Trophoblast cell (in vitro differentiated cells and primary cell): ENCODE results near the gene SYPL1.
A peak's percentile ranks its signal among the peaks of the same experiment; 100 is the strongest.

Source experiments
- DNase-seq, 2 donors: peaks; one replicate each; pipeline ENCODE4 v3.0.0-alpha.2; 2016
- H2AFZ ChIP-seq: 2 replicates; pipeline ENCODE4 v1.6.1; 2013; ENCODE audit warnings: low read length, moderate library complexity, mild to moderate bottlenecking; ENCODE audit not compliant: insufficient read depth, poor library complexity
- H2AK5ac ChIP-seq: 2 replicates; pipeline ENCODE4 v1.6.1; 2013; ENCODE audit warnings: mild to moderate bottlenecking, low read length
- H2BK120ac ChIP-seq: 2 replicates; pipeline ENCODE4 v1.6.1; 2013; ENCODE audit warnings: low read length, mild to moderate bottlenecking, moderate library complexity; ENCODE audit not compliant: insufficient read depth, poor library complexity
- H2BK12ac ChIP-seq: 2 replicates; pipeline ENCODE4 v1.6.1; 2013; ENCODE audit warnings: mild to moderate bottlenecking, low read length, moderate library complexity
- H2BK5ac ChIP-seq: 2 replicates; pipeline ENCODE4 v1.6.1; 2013; ENCODE audit warnings: low read length, low read depth, moderate library complexity, mild to moderate bottlenecking; ENCODE audit not compliant: poor library complexity
- H3K14ac ChIP-seq: 2 replicates; pipeline ENCODE4 v1.6.1; 2013; ENCODE audit warnings: mild to moderate bottlenecking, low read length
- H3K18ac ChIP-seq: 2 replicates; pipeline ENCODE4 v1.6.1; 2013; ENCODE audit warnings: mild to moderate bottlenecking, low read length
- H3K23ac ChIP-seq: 2 replicates; pipeline ENCODE4 v1.6.1; 2013; ENCODE audit warnings: low read length
- H3K27ac ChIP-seq: 2 replicates; pipeline ENCODE4 v1.5.1; 2013; ENCODE audit warnings: low read depth, mild to moderate bottlenecking, inconsistent platforms, low read length, moderate library complexity
- H3K27me3 ChIP-seq: 2 replicates; pipeline ENCODE4 v1.6.1; 2013; ENCODE audit warnings: inconsistent platforms, mild to moderate bottlenecking, low read length, moderate library complexity; ENCODE audit not compliant: insufficient read depth
- H3K36me3 ChIP-seq, 2 experiments: 1 replicate in 1 of 2; 2 replicates in 1 of 2; pipeline ENCODE4 v1.6.1; 2013; ENCODE audit warnings: low read length in 2 of 2, mild to moderate bottlenecking in 2 of 2, moderate library complexity in 1 of 2; ENCODE audit not compliant: insufficient read depth in 2 of 2, control insufficient read depth in 1 of 2
- H3K4ac ChIP-seq: 2 replicates; pipeline ENCODE4 v1.6.1; 2013; ENCODE audit warnings: low read depth, mild to moderate bottlenecking, low read length, moderate library complexity
- H3K4me1 ChIP-seq, 2 experiments: 1 replicate in 1 of 2; 2 replicates in 1 of 2; pipeline ENCODE4 v1.6.1; 2013; ENCODE audit warnings: low read length in 2 of 2, mild to moderate bottlenecking in 2 of 2, moderate library complexity in 1 of 2; ENCODE audit not compliant: insufficient read depth in 2 of 2, control insufficient read depth in 1 of 2
- H3K4me2 ChIP-seq: 2 replicates; pipeline ENCODE4 v1.6.1; 2013; ENCODE audit warnings: inconsistent platforms, mild to moderate bottlenecking, low read length, moderate library complexity
- H3K4me3 ChIP-seq: 2 replicates; pipeline ENCODE4 v1.5.1; 2013; ENCODE audit warnings: mild to moderate bottlenecking, low read depth, low read length, inconsistent platforms
- H3K79me1 ChIP-seq: one replicate; pipeline ENCODE4 v1.6.1; 2013; ENCODE audit warnings: low read length
- H3K79me2 ChIP-seq: 2 replicates; pipeline ENCODE4 v1.6.1; 2013; ENCODE audit warnings: low read length, mild to moderate bottlenecking; ENCODE audit not compliant: control insufficient read depth, insufficient read depth, poor library complexity
- H3K9ac ChIP-seq: 2 replicates; pipeline ENCODE4 v1.6.1; 2013; ENCODE audit warnings: mild to moderate bottlenecking, low read length
- H3K9me3 ChIP-seq: 2 replicates; pipeline ENCODE4 v1.6.1; 2013; ENCODE audit warnings: low read depth, mild to moderate bottlenecking, control low read depth, inconsistent platforms, low read length; ENCODE audit not compliant: insufficient read depth
- H4K12ac ChIP-seq: 2 replicates; pipeline ENCODE4 v1.6.1; 2013; ENCODE audit warnings: low read depth, mild to moderate bottlenecking, low read length, moderate library complexity
- H4K8ac ChIP-seq: 2 replicates; pipeline ENCODE4 v1.6.1; 2013; ENCODE audit warnings: low read depth, mild to moderate bottlenecking, low read length, moderate library complexity
- H4K91ac ChIP-seq: one replicate; pipeline ENCODE4 v1.6.1; 2013; ENCODE audit warnings: low read depth, mild to moderate bottlenecking, low read length, moderate library complexity
- WGBS: extraction: QIAGEN DNeasy Blood & Tissue Kit; methylation state at CpG from one replicate; pipeline ENCODE4 v1.1.7; 2013; ENCODE audit warnings: missing lambda C conversion rate; ENCODE audit not compliant: insufficient read length, insufficient coverage; ENCODE audit errors: extremely low coverage; 5-methylcytosine and 5-hydroxymethylcytosine counted together

The SYPL1 gene

GRCh38 chr7:106069471-106070200 lies 42.5 kb downstream of the SYPL1 start:
- Histone ChIP-seq H3K4me3 (no peak overlapping the region), H3K14ac (no peak overlapping the region), H3K4me1 (peaks cover 17 to 23% of the 10 kb centered on the region in 2 experiments), H2BK12ac (no peak overlapping the region), H3K4ac (no peak overlapping the region), H4K12ac (no peak overlapping the region), H3K79me2 (no peaks in the 10 kb centered on the region), H4K91ac (no peak overlapping the region), H2AK5ac (no peak overlapping the region), H3K9ac (no peak overlapping the region), H3K23ac (no peak overlapping the region), H2BK120ac (no peak overlapping the region), H2AFZ (no peak overlapping the region), H2BK5ac (no peak overlapping the region), H3K79me1 (no peaks in the 10 kb centered on the region), H3K27ac (no peak overlapping the region), H3K36me3 (no peaks in the 10 kb centered on the region), H3K18ac (no peak overlapping the region), H3K9me3 (no peaks in the 10 kb centered on the region), H3K27me3 (no peaks in the 10 kb centered on the region), H4K8ac (no peak overlapping the region), H3K4me2 (no peak overlapping the region)
- WGBS, result no CpG with 5 or more reads among the region's 9 CpGs
- DNase-seq, result no peak

GRCh38 chr7:106068986-106069385 lies 43.1 kb downstream of the SYPL1 start:
- no peak overlapping the region for H3K27ac ChIP-seq
- no peak overlapping the region for H4K8ac ChIP-seq
- H2BK5ac ChIP-seq, result no peak overlapping the region
- H3K27me3 ChIP-seq, result no peaks in the 10 kb centered on the region
- H3K79me2 ChIP-seq, result no peaks in the 10 kb centered on the region
- H3K36me3 ChIP-seq, result no peaks in the 10 kb centered on the region
- H2BK12ac ChIP-seq, result no peak overlapping the region
- H3K14ac ChIP-seq, result no peak overlapping the region
- no peak overlapping the region for H4K91ac ChIP-seq
- peaks cover 17 to 23% of the 10 kb centered on the region in 2 experiments for H3K4me1 ChIP-seq
- no peak overlapping the region for H3K4me3 ChIP-seq
- no peak overlapping the region for H2AFZ ChIP-seq
- H3K4ac ChIP-seq, result no peak overlapping the region
- H3K23ac ChIP-seq, result no peak overlapping the region
- H3K9me3 ChIP-seq, result no peaks in the 10 kb centered on the region
- no peaks in the 10 kb centered on the region for H3K79me1 ChIP-seq
- WGBS, result no CpG with 5 or more reads among the region's 3 CpGs
- H2AK5ac ChIP-seq, result no peak overlapping the region
- H3K4me2 ChIP-seq, result no peak overlapping the region
- H2BK120ac ChIP-seq, result no peak overlapping the region
- no peak overlapping the region for H3K9ac ChIP-seq
- H4K12ac ChIP-seq, result no peak overlapping the region
- H3K18ac ChIP-seq, result no peak overlapping the region
- DNase-seq, result peak; percentile 83 to 89

GRCh38 chr7:106068538-106068961 lies 43.6 kb downstream of the SYPL1 start:
- H2BK5ac ChIP-seq, result no peak overlapping the region
- H3K4ac ChIP-seq, result no peak overlapping the region
- H3K18ac ChIP-seq, result no peak overlapping the region
- H4K8ac ChIP-seq, result no peak overlapping the region
- no peak overlapping the region for H3K4me3 ChIP-seq
- H3K36me3 ChIP-seq, result no peaks in the 10 kb centered on the region
- H3K79me2 ChIP-seq, result no peaks in the 10 kb centered on the region
- H3K9ac ChIP-seq, result no peak overlapping the region
- no peak for DNase-seq
- H3K4me1 ChIP-seq, result peaks cover 17 to 23% of the 10 kb centered on the region in 2 experiments
- H2AK5ac ChIP-seq, result no peak overlapping the region
- H2AFZ ChIP-seq, result no peak overlapping the region
- no peak overlapping the region for H3K23ac ChIP-seq
- no peak overlapping the region for H3K14ac ChIP-seq
- no peaks in the 10 kb centered on the region for H3K79me1 ChIP-seq
- H4K91ac ChIP-seq, result no peak overlapping the region
- WGBS, result no CpG with 5 or more reads among the region's 4 CpGs
- no peak overlapping the region for H4K12ac ChIP-seq
- no peaks in the 10 kb centered on the region for H3K9me3 ChIP-seq
- H3K4me2 ChIP-seq, result no peak overlapping the region
- H2BK12ac ChIP-seq, result no peak overlapping the region
- H3K27ac ChIP-seq, result no peak overlapping the region
- no peak overlapping the region for H2BK120ac ChIP-seq
- no peaks in the 10 kb centered on the region for H3K27me3 ChIP-seq

GRCh38 chr7:106067678-106068077 lies 44.4 kb downstream of the SYPL1 start:
- DNase-seq, result no peak
- no peaks in the 10 kb centered on the region for H3K27me3 ChIP-seq
- no peak overlapping the region for H4K8ac ChIP-seq
- H3K23ac ChIP-seq, result no peak overlapping the region
- no peak overlapping the region for H3K4me2 ChIP-seq
- no peak overlapping the region for H4K91ac ChIP-seq
- no peak overlapping the region for H2BK5ac ChIP-seq
- H3K36me3 ChIP-seq, result no peaks in the 10 kb centered on the region
- H4K12ac ChIP-seq, result no peak overlapping the region
- H3K4me3 ChIP-seq, result no peak overlapping the region
- H2AK5ac ChIP-seq, result no peak overlapping the region
- H3K79me1 ChIP-seq, result no peaks in the 10 kb centered on the region
- H3K18ac ChIP-seq, result no peak overlapping the region
- no peak overlapping the region for H3K14ac ChIP-seq
- H3K4ac ChIP-seq, result no peak overlapping the region
- no peaks in the 10 kb centered on the region for H3K79me2 ChIP-seq
- no peak overlapping the region for H3K27ac ChIP-seq
- no peak overlapping the region for H2BK120ac ChIP-seq
- peaks cover 17 to 23% of the 10 kb centered on the region in 2 experiments for H3K4me1 ChIP-seq
- no peak overlapping the region for H2BK12ac ChIP-seq
- H2AFZ ChIP-seq, result no peak overlapping the region
- H3K9me3 ChIP-seq, result no peaks in the 10 kb centered on the region
- WGBS, result no CpG with 5 or more reads among the region's 3 CpGs
- no peak overlapping the region for H3K9ac ChIP-seq
